B cell (primary cell): ENCODE results near the gene COL26A1. TPM values are rescaled to one million over a fixed set of nuclear protein-coding genes. Genes with fewer than 3 reads are reported as not detected.
"Not testable (repeated sequence)": the region's sequence is repeated elsewhere in the genome, so short reads cannot be mapped to it uniquely, and the experiment has no call there.

Experiments used
- ATAC-seq: fragments of 200-7000 bp; cut with Tn5 transposase; one replicate; pipeline ENCODE4 v1.10.0; 2021; ENCODE audit warnings: low read depth, mild to moderate bottlenecking, moderate number of reproducible peaks, moderate library complexity
- CTCF ChIA-PET: fragments of 350-600 bp; sonication (Branson Sonifier 250); formaldehyde crosslinking; loops from one replicate; lab custom pipeline; 2021; ENCODE audit warnings: antibody characterized with exemption, inconsistent platforms; lab: Charles Lee
- POLR2A ChIA-PET: fragments of 350-600 bp; sonication (Branson Sonifier 250); formaldehyde crosslinking; loops from one replicate; lab custom pipeline; 2021; ENCODE audit warnings: antibody characterized with exemption; lab: Charles Lee
- DNase-seq: peaks from one replicate; pipeline ENCODE4 v3.0.0; 2013
- H2AFZ ChIP-seq: 2 replicates; pipeline ENCODE4 v1.6.1; 2012; ENCODE audit warnings: mild to moderate bottlenecking, low read depth, low read length; ENCODE audit not compliant: insufficient read depth, poor library complexity, severe bottlenecking
- H3K27ac ChIP-seq, 2 donors: 1 replicate in 1 of 2; 2 replicates in 1 of 2; pipeline ENCODE4 v1.5.1; 2012 to 2013; ENCODE audit warnings: low read length in 2 of 2, mild to moderate bottlenecking in 2 of 2, moderate library complexity in 1 of 2
- H3K27me3 ChIP-seq, 4 experiments: fragments of 200-600 bp in 1 of 4; sonication (generic) in 1 of 4; replicated peaks in 1 of 4; 1 replicate in 2 of 4; 2 replicates in 2 of 4; pipeline versions ENCODE4 v1.6.1 to v1.7.0; 2013 to 2016; ENCODE audit warnings: low read length in 3 of 4, mild to moderate bottlenecking in 2 of 4, mixed read lengths in 1 of 4, moderate library complexity in 1 of 4; ENCODE audit not compliant: insufficient read depth in 4 of 4, control insufficient read depth in 3 of 4; ENCODE audit errors: control extremely low read depth in 1 of 4
- H3K36me3 ChIP-seq, 2 experiments: replicated peaks in 1 of 2; 1 replicate in 1 of 2; 2 replicates in 1 of 2; pipeline versions ENCODE4 v1.6.1 to v1.7.1; 2013; ENCODE audit warnings: low read length in 1 of 2; ENCODE audit not compliant: insufficient read depth in 2 of 2, control insufficient read depth in 1 of 2; ENCODE audit errors: control extremely low read depth in 1 of 2, extremely low read depth in 1 of 2
- H3K4me1 ChIP-seq, 2 donors: fragments of 200-600 bp in 1 of 2; sonication (generic) in 1 of 2; 1 replicate in 1 of 2; 2 replicates in 1 of 2; pipeline versions ENCODE4 v1.5.1 to v1.6.1; 2013 to 2017; ENCODE audit warnings: low read length in 2 of 2; ENCODE audit not compliant: control insufficient read depth in 2 of 2, insufficient read depth in 2 of 2
- H3K4me2 ChIP-seq: replicated peaks from 2 replicates; pipeline ENCODE3; 2012; ENCODE audit warnings: mild to moderate bottlenecking, low read depth, low read length; ENCODE audit not compliant: poor library complexity, severe bottlenecking
- H3K4me3 ChIP-seq, 5 experiments: fragments of 200-600 bp in 1 of 5; sonication (generic) in 1 of 5; 1 replicate in 3 of 5; 2 replicates in 2 of 5; pipeline versions ENCODE4 v1.5.1 to v1.7.0; 2011 to 2016; ENCODE audit warnings: low read length in 4 of 5, mild to moderate bottlenecking in 4 of 5, low read depth in 2 of 5, control low read depth in 1 of 5, moderate library complexity in 1 of 5; ENCODE audit not compliant: insufficient read depth in 1 of 5; ENCODE audit errors: control extremely low read depth in 1 of 5, extremely low read depth in 1 of 5
- H3K79me2 ChIP-seq: fragments of 200-600 bp; sonication (generic); one replicate; pipeline ENCODE4 v1.6.0; 2016; ENCODE audit warnings: low read length; ENCODE audit not compliant: control insufficient read depth, insufficient read depth
- H3K9ac ChIP-seq: fragments of 200-600 bp; sonication (generic); 2 replicates; pipeline ENCODE4 v1.6.1; 2017; ENCODE audit warnings: mild to moderate bottlenecking, low read length, moderate library complexity
- H3K9me3 ChIP-seq, 3 donors: one replicate each; pipeline versions ENCODE4 v1.6.1 to v1.7.1; 2013; ENCODE audit warnings: low read length in 2 of 3; ENCODE audit not compliant: control insufficient read depth in 2 of 3, insufficient read depth in 1 of 3; ENCODE audit errors: control extremely low read depth in 1 of 3
- H4K20me1 ChIP-seq: 2 replicates; pipeline ENCODE4 v1.6.0; 2012; ENCODE audit warnings: mild to moderate bottlenecking, low read length; ENCODE audit not compliant: insufficient read depth, control insufficient read depth, poor library complexity, severe bottlenecking
- H3K27ac Mint-ChIP-seq: one replicate; pipeline ENCODE4 v1.8.0; 2021; ENCODE audit warnings: mixed read lengths
- H3K27me3 Mint-ChIP-seq: one replicate; pipeline ENCODE4 v1.8.0; 2021; ENCODE audit warnings: mixed read lengths
- H3K4me1 Mint-ChIP-seq: one replicate; pipeline ENCODE4 v1.8.0; 2021; ENCODE audit warnings: mixed read lengths
- H3K4me3 Mint-ChIP-seq: one replicate; pipeline ENCODE4 v1.8.0; 2021; ENCODE audit warnings: mixed read lengths
- H3K9me3 Mint-ChIP-seq: one replicate; pipeline ENCODE4 v1.8.0; 2022; ENCODE audit warnings: mixed read lengths; ENCODE audit not compliant: insufficient read depth
- CTCF ChIP-seq: fragments of 200-600 bp; IDR thresholded peaks from one replicate; pipeline ENCODE4 v1.8.0; 2022; ENCODE audit warnings: antibody characterized with exemption, mild to moderate bottlenecking
- EZH2 ChIP-seq: IDR thresholded peaks from 2 replicates; pipeline ENCODE4 v1.6.1; 2012; ENCODE audit warnings: borderline replicate concordance, low read depth, mild to moderate bottlenecking, moderate library complexity, low read length; ENCODE audit not compliant: insufficient read depth, poor library complexity, severe bottlenecking
- WGBS: methylation state at CpG from one replicate; pipeline ENCODE4 v1.1.5; 2013; ENCODE audit warnings: missing lambda C conversion rate; ENCODE audit not compliant: insufficient coverage; 5-methylcytosine and 5-hydroxymethylcytosine counted together
- intact Hi-C: fragments of 100-400 bp; cut with micrococcal nuclease; formaldehyde crosslinking; loops from one replicate; pipeline ENCODE4 v1.10.0; 2022
- polyA plus RNA-seq: library from polyadenylated mRNA; depleted of rRNA; stranded (reverse); fragments of >200 nt; gene quantifications from 2 replicates; pipeline ENCODE4 v1.2.3, GENCODE V29; 2012
- total RNA-seq, 2 donors: library from RNA; stranded (reverse); fragments of 120-200 nt in 1 of 2; gene quantifications; 1 replicate in 1 of 2; 2 replicates in 1 of 2; pipeline versions ENCODE4 v1.2.3 to v1.2.4, GENCODE V29; 2013 to 2022

The COL26A1 gene
- total and polyA plus RNA-seq, 2 donors (not counting 1 experiment from before 2014, with no cell fraction given), result not detected

DNA sequence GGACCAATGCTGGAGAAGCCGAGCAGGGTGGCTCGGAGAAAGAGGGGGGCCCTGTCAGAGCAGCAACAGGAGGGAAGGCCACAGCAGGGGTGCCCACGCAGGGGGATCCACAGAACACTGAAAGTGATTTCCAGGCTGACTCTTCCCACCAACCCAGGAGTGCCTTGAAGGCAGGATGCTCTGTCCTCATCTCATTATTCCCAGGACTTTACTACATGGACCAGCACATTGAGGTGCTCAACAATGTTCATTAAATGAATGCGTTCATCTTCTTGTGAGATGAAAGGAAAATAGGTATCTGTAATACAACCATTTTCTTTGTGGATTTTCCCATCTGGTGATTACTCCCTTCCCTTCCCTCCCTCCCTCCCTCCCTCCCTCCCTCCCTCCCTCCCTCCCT, 71.0 kb downstream of the COL26A1 start:
- H3K4me3 Mint-ChIP-seq, result no peak overlapping the region

GRCh38 chr7:101434155-101434554, 71.5 kb downstream of the COL26A1 start:
- intact Hi-C loops, H3K4me1 Mint-ChIP-seq, H3K4me3 Mint-ChIP-seq, H2AFZ ChIP-seq, H3K9me3 ChIP-seq, POLR2A ChIA-PET, H3K79me2 ChIP-seq, H3K9me3 Mint-ChIP-seq, H3K4me1 ChIP-seq, H3K4me2 ChIP-seq, H3K27ac Mint-ChIP-seq, CTCF ChIA-PET, H3K36me3 ChIP-seq, DNase-seq, H3K27ac ChIP-seq, H3K9ac ChIP-seq, ATAC-seq, H3K4me3 ChIP-seq, H4K20me1 ChIP-seq: not testable (repeated sequence)
- WGBS, result 100% methylated on average over 3 of the region's 8 CpGs
- peaks cover 34% of the 10 kb centered on the region for H3K27me3 Mint-ChIP-seq
- H3K27me3 ChIP-seq, result peaks cover 0 to 40% (median 4%) of the 10 kb centered on the region in 4 experiments

More for the DNA sequence above, 71.0 kb downstream of the COL26A1 start:
- Histone ChIP-seq H4K20me1 (no peaks in the 10 kb centered on the region), H3K9ac (no peak overlapping the region), H3K27me3 (peaks cover 0 to 38% (median 4%) of the 10 kb centered on the region in 4 experiments), H2AFZ (no peak overlapping the region), H3K27ac (no peak overlapping the region), H3K36me3 (no peaks in the 10 kb centered on the region), H3K79me2 (no peaks in the 10 kb centered on the region), H3K9me3 (no peaks in the 10 kb centered on the region), H3K4me2 (no peak overlapping the region), H3K4me1 (peaks cover 6 to 11% of the 10 kb centered on the region in 2 donors), H3K4me3 (no peak overlapping the region)
- Mint-ChIP-seq H3K4me1 (peaks cover 8% of the 10 kb centered on the region), H3K27ac (no peak overlapping the region), H3K27me3 (peaks cover 30% of the 10 kb centered on the region), H3K9me3 (no peaks in the 10 kb centered on the region)
- ATAC-seq, result no peak
- 100% methylated on average over 1 of the region's 4 CpGs for WGBS
- intact Hi-C loops, result no loop called here
- DNase-seq, result no peak
- ChIA-PET CTCF (no interaction called here), POLR2A (no interaction called here)
- TF ChIP-seq CTCF, result no peak
- TF ChIP-seq EZH2, result no peak
